ENCODE results near the gene APOE. TPM values are rescaled to one million over a fixed set of nuclear protein-coding genes. Genes with fewer than 3 reads are reported as not detected.
A peak's percentile ranks its signal among the peaks of the same experiment; 100 is the strongest.
"Not testable (repeated sequence)": the region's sequence is repeated elsewhere in the genome, so short reads cannot be mapped to it uniquely, and the experiment has no call there.

APOE gene
- total and polyA plus RNA-seq, 2 of the 8 experiments (the other 6 are each of a cell fraction or from before 2014, with no cell fraction given) = 629 to 1,258 TPM

DNA sequence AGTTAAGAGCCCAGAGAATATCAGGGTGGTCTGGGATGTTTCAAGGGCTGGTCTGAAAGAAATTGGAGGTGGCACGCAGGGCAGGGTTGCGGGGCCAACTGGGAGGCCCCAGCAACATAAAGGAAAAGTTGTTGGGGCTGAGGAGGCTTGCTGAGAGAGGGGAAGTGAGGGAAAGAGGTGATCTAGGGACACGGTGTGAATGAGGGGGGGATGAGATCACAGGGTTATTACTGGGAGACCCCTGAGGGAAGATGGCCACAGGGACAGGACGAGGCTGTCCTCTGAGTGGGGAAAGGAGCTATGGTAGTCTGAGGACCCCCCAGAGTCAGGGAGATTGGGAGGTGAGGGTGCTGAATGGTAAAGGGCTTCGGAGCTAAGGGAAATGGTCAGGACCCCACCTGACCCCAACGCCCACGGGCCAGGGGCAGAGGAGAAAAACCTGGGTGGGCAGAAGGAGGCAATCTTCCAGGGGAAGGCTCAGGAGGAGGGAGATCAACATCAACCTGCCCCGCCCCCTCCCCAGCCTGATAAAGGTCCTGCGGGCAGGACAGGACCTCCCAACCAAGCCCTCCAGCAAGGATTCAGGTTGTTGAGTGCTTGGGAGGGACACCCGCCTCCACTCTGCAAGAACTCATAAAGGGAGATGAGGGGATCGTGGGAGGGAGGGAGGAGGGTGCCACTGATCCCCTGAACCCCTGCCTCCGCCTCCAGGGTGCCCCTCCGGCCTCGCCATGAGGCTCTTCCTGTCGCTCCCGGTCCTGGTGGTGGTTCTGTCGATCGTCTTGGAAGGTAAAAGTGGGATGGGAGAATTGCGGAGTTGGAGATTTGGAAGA, 20.9 kb downstream of the APOE start:
- POLR2A ChIA-PET (ENCODE audit: partially characterized antibody) = interaction anchor here (1.0 to 2.9 kb wide), 5 partner anchors 12 to 154 kb away, joined by 3 to 15 read pairs (median 9); partner anchors contain the start of genes APOC1 and APOE

More for the DNA sequence above, 20.9 kb downstream of the APOE start:
- peak overlapping the region in 2 of 4 experiments; percentile 10 to 45; a peak in 3 of 8 replicates for H3K4me3 ChIP-seq (ENCODE audit: extremely low read depth in 1 of 4, insufficient read depth in 2 of 4, low read depth in 3 of 4, low read length in 4 of 4)
- not testable (repeated sequence) for H2BK5ac ChIP-seq (ENCODE audit: low read depth, low read length); H3K36me3 ChIP-seq (ENCODE audit: control insufficient read depth in 2 of 4, insufficient read depth in 4 of 4, low read length in 3 of 4); H3K27ac ChIP-seq (ENCODE audit: low read depth, low read length); H3K79me1 ChIP-seq (ENCODE audit: low read depth, low read length); H3K23ac ChIP-seq (ENCODE audit: insufficient read length); H3K79me2 ChIP-seq (ENCODE audit: control insufficient read depth in 1 of 2, insufficient read depth in 2 of 2, low read length in 2 of 2); H3K23me2 ChIP-seq (ENCODE audit: low read depth, low read length); DNase-seq (ENCODE audit: low read depth in 1 of 2, low spot score in 2 of 2); H3K18ac ChIP-seq (ENCODE audit: extremely low read depth, low read length); H2AFZ ChIP-seq (ENCODE audit: low read length); H2BK20ac ChIP-seq (ENCODE audit: low read length); H3K56ac ChIP-seq (replicated peaks; ENCODE audit: insufficient read length, low read depth, low read length); H3K4me1 ChIP-seq (replicated peaks in 1 of 4; ENCODE audit: control insufficient read depth in 3 of 4, insufficient read depth in 4 of 4, low read length in 3 of 4); H2BK120ac ChIP-seq (replicated peaks; ENCODE audit: low read depth, low read length); H3K9ac ChIP-seq (replicated peaks in 1 of 4; ENCODE audit: extremely low read depth in 1 of 4, low read depth in 3 of 4, low read length in 3 of 4); H3K14ac ChIP-seq (ENCODE audit: insufficient read length); H2AK5ac ChIP-seq (ENCODE audit: low read depth, low read length); H4K5ac ChIP-seq (ENCODE audit: insufficient read length, low read depth, low read length); H3K27me3 ChIP-seq (replicated peaks in 1 of 4; ENCODE audit: control insufficient read depth in 3 of 4, extremely low read depth in 1 of 4, insufficient read depth in 3 of 4, low read length in 3 of 4); FAIRE-seq; H4K20me1 ChIP-seq (replicated peaks in 1 of 2; ENCODE audit: control insufficient read depth in 1 of 2, insufficient read depth in 2 of 2, low read length in 2 of 2); H3K9me3 ChIP-seq (ENCODE audit: insufficient read depth in 2 of 2, low read depth in 1 of 2, low read length in 1 of 2)
- CTCF ChIA-PET (ENCODE audit: partially characterized antibody) = interaction anchor here (0.9 to 1.7 kb wide), 4 partner anchors 17 to 25 kb away, joined by 3 to 6 read pairs (median 4); no protein-coding TSS in a partner anchor
- WGBS, 2 experiments (ENCODE audit: extremely low coverage in 1 of 2, insufficient coverage in 1 of 2, insufficient read length in 1 of 2, insufficient replicate concordance in 2 of 2, low coverage in 1 of 2, low lambda C conversion rate in 2 of 2, missing lambda C conversion rate in 1 of 2) = 77% methylated on average over 11 of the region's 19 CpGs; no CpG with 5 or more reads in 1 of the 2 experiments
- peak overlapping the region; percentile 41 to 61; a peak in 3 of 4 replicates for H3K4me2 ChIP-seq (ENCODE audit: insufficient read depth in 1 of 2, low read depth in 2 of 2, low read length in 2 of 2)
- H3K4ac ChIP-seq (replicated peaks; ENCODE audit: insufficient read length, low read depth, low read length) = peak overlapping the region; percentile 90
- TF ChIP-seq POLR2A (IDR thresholded peaks at IDR 0.05; ENCODE audit: control extremely low read depth in 1 of 2, low read depth in 2 of 2, low read length in 2 of 2) = peak in 1 of 2 experiments; percentile 37; a peak in 1 of 3 replicates
- H4K8ac ChIP-seq (ENCODE audit: extremely low read depth, insufficient read depth, low read length) = peak overlapping the region; percentile 91
- H4K91ac ChIP-seq (replicated peaks; ENCODE audit: insufficient read length, low read length) = peak overlapping the region; percentile 91
- H2BK15ac ChIP-seq (ENCODE audit: low read length) = 0 out of 2 replicates have a peak overlapping the region, but pooled peaks have one; percentile 72
- 0 out of 2 replicates have a peak overlapping the region, but pooled peaks have one; percentile 60 for H2BK12ac ChIP-seq (ENCODE audit: low read depth, low read length)

All from H1 (cell line).